ENCODE measurements around the gene PDC.
"Not testable (repeated sequence)": the region's sequence is repeated elsewhere in the genome, so short reads cannot be mapped to it uniquely, and the experiment has no call there.

PDC gene

DNA sequence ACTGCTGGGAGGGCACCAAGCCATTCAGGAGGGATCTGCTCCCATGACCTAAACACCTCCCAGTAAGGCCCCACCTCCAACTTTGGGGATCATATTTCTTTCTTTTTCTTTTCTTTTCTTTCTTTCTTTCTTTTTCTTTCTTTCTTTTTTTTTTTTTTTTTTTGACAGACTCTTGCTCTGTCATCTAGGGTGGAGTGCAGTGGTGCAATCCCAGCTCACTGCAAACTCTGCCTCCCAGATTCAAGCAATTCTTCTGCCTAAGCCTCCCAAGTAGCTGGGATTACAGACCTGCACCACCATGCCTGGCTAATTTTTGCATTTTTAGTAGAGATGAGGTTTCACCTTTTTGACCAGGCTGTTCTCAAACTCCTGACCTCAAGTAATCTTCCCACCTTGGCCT lies 4.6 kb upstream of the PDC start:
- not testable (repeated sequence) for DNase-seq

GRCh38 chr1:186463926-186464325 lies 3.0 kb upstream of the PDC start:
- DNase-seq: no peak

- DNase-seq: no peak
Observed at GRCh38 chr1:186463511-186463910, 2.6 kb upstream of the PDC start.

DNA sequence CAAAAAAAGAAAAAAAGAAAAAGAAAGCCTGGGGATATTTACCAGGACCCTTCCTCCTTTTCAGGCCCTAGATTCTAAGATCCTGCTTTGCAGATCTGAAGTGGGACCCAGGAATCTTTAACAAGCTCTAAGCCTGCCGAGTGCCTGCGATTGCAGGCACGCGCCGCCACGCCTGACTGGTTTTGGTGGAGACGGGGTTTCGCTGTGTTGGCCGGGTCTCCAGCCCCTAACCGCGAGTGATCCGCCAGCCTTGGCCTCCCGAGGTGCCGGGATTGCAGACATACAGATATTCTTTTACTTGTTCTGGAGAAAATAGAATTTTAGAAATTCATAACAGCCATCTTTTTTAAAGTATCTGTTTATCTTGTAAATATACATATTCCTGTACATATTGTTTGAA lies 1.8 kb downstream of the PDC start:
- not testable (repeated sequence) for DNase-seq

DNA sequence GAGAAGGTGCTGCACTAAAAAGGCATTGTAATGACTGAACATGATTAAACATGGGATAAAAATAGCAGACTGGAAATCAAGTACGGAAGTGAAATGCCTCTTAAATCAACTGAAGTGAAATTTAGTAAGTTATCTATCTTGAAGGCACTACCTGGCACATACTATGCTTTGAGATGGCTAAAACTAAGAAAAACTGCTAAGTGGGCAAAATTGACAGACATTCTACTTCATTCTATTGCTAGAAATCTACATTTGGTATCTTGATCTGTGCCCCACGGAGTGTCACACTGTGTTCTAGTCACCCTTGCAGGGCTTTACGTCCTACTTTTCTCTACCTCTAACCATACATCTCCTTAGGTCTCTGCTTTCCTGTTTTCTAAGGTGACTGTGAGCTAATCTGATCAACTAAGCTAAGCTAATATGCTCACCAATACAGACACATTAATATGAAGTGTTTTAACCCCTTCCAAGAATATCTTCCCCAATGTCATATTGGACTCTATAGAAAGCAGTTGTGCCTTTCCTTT lies 4.1 kb downstream of the PDC start:
- no peak for DNase-seq

GRCh38 chr1:186454981-186455380 lies 5.9 kb downstream of the PDC start:
- no peak for DNase-seq

GRCh38 chr1:186446152-186446551 lies 14.8 kb downstream of the PDC start:
- DNase-seq: no peak

GRCh38 chr1:186443638-186444037 lies 17.3 kb downstream of the PDC start:
- DNase-seq: no peak

DNA sequence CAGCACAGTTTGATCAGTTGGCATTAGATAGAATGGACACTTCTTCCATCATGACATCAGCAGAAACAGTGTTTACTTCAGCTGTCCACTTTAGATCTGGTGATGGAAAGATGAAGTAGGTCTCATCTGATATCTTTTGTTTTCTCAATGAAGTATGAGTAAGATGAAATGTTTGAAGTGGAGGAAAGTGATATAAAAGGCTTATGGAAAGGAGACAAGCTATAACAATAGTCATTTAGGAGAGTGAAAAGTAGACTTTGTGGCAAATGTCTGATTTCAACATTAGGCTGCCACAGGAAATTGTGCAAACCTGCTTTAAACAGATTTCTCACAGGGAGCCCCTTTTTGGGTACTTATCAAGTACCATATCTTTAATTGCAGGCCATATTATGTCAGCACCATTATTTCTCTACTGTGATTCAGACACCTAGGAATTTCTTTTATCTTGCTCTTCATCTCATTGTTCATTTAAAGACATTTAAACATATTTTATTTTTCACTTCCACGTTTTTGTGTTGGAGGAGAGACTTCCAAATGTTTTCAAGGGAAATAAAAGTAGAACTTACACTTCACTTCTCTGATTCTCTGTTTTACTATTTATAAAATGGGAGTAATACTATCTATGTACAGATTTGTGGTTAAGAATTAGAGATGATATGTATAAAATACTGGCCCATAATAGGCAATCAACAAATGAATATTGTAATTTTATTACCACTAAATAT lies 18.1 kb downstream of the PDC start:
- no peak for DNase-seq

GRCh38 chr1:186440584-186440983 lies 20.3 kb downstream of the PDC start:
- DNase-seq: no peak

GRCh38 chr1:186438567-186438966 lies 22.3 kb downstream of the PDC start:
- no peak for DNase-seq

GRCh38 chr1:186435336-186435735 lies 25.6 kb downstream of the PDC start:
- no peak for DNase-seq

- no peak for DNase-seq
Observed at GRCh38 chr1:186429017-186429416, 31.9 kb downstream of the PDC start.

DNA sequence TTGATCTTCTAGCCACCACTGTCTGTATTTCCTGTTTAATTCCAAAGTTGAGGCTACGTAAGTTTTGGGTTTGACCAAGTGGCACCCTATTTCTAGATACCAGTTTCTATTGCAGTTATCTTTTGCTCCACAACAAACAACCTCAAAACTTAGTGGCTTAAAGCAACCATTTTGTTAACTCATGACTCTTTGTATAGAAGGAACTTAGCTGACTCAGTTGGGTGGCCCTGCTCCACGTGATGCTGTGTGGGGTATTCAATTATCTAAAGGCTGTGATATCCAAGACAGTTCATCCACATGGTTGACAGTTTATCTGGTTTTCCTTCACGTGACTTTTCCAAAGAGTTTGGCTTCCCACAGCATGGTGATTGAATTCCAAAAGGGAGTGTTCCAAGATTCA lies 34.8 kb downstream of the PDC start:
- no peak for DNase-seq

GRCh38 chr1:186424539-186424938 lies 36.4 kb downstream of the PDC start:
- DNase-seq: no peak

- no peak for DNase-seq
Observed at GRCh38 chr1:186421446-186421845, 39.5 kb downstream of the PDC start.

GRCh38 chr1:186420923-186421322 lies 40.0 kb downstream of the PDC start:
- DNase-seq: no peak

DNA sequence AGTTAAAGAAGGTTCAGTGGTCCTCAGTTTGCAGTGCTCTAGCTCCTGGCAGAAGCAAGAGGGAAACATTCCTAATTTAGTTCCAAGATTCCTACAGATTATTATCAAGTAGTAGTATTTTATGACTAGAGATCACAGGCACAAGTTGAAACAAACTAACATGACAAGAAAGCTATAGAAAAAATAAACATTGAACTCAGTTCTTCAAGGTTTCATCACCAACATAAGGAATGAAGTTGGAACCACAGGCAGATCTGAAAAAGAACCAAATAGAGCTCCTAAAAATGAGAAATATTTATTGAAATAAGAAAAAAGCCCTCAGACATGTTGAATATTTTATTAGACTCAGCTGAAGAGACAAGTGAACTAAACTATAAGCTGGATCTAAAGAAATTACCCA lies 40.6 kb downstream of the PDC start:
- no peak for DNase-seq

- DNase-seq: no peak
Observed at GRCh38 chr1:186418503-186418902, 42.4 kb downstream of the PDC start.

GRCh38 chr1:186413319-186413718 lies 47.6 kb downstream of the PDC start:
- DNase-seq: no peak

DNA sequence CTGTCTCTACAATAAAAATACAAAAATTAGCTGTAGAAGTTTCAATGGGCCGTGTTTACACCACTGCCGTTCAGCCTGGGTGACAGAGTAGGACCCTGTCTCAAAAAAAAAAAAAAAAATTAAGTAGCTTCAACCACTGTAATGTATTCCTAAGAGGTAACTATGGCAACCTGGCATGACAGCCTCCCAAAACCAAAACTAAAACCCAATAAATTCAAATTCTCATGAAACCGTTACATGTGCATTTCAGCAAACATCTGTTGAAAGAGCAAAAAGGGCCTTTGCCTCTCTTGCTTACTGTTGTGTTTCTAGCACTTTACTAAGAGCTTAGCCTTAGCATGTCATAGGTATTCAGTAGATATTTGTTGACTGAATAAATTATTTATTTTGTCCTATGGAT lies 51.8 kb downstream of the PDC start:
- DNase-seq: no peak

GRCh38 chr1:186404454-186405051 lies 56.4 kb downstream of the PDC start:
- no peak for DNase-seq

DNA sequence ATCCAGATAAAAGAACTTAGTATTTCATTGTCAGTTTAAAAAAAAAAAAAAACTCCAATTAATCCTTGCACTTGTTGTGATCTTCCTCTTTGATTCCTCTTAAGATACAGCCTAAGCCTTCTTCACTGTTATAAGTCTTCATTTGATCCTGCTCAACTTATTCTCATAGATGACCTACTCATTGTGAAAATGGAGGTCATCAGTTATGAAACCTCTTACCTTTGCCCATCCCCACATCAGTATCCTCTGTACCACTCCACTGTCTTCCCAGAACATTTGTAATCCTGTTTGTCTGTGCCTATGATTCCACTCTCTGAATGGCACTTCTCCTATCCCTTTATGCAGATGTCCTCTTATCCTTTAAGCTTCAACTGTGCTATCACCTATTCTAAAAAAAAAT lies 57.3 kb downstream of the PDC start:
- DNase-seq: no peak

DNA sequence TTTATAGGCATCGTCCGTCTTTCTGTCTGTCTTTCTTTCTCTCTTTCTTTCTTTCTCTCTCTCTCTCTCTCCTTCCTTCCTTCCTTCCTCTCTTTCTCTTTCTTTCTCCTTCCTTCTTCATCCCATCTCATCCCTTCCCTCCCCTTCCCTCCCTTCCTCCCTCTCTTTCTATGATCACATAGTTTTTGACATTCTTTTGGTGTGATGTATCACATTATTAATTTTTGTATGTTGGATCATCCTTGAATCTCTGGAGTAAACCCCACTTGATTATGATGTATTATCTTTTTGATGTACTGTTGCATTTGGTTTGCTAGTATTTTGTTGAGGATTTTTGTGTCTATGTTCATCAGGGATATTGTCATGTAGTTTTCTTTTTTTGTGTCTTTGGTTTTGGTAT lies 59.5 kb downstream of the PDC start:
- DNase-seq: not testable (repeated sequence)
